T-helper 2 cell treated with Interferon-gamma antibody and Interleukin-4, amounts not matched to agents 5 μg/mL and 100 μg/mL, for 36 hours (primary cell): ENCODE results near the gene NBEA.

ENCODE experiments used
- DNase-seq: peaks from one replicate; pipeline ENCODE4 v3.0.0; 2021; ENCODE audit warnings: low spot score
- H3K27ac Mint-ChIP-seq: one replicate; pipeline ENCODE4 v1.8.0; 2021; ENCODE audit warnings: mild to moderate bottlenecking, mixed read lengths
- H3K27me3 Mint-ChIP-seq: one replicate; pipeline ENCODE4 v1.8.0; 2021; ENCODE audit warnings: low read depth, mixed read lengths
- H3K36me3 Mint-ChIP-seq: one replicate; pipeline ENCODE4 v1.8.0; 2021; ENCODE audit warnings: low read depth, mixed read lengths
- H3K4me1 Mint-ChIP-seq: one replicate; pipeline ENCODE4 v1.8.0; 2021; ENCODE audit warnings: low read depth, mixed read lengths
- H3K4me3 Mint-ChIP-seq: one replicate; pipeline ENCODE4 v1.8.0; 2022; ENCODE audit warnings: mild to moderate bottlenecking, moderate library complexity, mixed read lengths
- H3K9me3 Mint-ChIP-seq: one replicate; pipeline ENCODE4 v1.8.0; 2021; ENCODE audit warnings: mixed read lengths

The NBEA gene

DNA sequence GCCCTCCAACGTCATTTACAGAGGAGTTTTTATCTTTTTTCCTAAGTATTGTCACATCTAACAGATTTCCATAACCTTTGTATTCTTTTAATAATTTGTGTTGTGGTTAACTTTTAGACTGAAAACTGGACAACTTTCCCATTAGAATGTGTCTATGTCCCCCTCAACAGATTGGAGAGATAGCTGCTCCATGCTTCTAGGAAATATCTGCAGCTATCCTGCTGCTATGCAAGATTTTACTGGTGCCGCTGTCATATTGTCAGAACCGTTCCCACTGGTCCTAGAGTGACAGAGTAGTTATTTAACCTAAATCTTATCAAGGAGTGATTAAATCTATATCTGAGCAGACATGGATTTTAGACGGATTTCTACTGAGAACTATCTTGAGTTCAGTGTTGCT, 404.4 kb downstream of the NBEA start:
- Mint-ChIP-seq H3K27ac (no peak overlapping the region), H3K27me3 (no peaks in the 10 kb centered on the region), H3K4me3 (no peak overlapping the region), H3K4me1 (no peaks in the 10 kb centered on the region), H3K36me3 (no peaks in the 10 kb centered on the region), H3K9me3 (no peaks in the 10 kb centered on the region)
- DNase-seq = no peak

DNA sequence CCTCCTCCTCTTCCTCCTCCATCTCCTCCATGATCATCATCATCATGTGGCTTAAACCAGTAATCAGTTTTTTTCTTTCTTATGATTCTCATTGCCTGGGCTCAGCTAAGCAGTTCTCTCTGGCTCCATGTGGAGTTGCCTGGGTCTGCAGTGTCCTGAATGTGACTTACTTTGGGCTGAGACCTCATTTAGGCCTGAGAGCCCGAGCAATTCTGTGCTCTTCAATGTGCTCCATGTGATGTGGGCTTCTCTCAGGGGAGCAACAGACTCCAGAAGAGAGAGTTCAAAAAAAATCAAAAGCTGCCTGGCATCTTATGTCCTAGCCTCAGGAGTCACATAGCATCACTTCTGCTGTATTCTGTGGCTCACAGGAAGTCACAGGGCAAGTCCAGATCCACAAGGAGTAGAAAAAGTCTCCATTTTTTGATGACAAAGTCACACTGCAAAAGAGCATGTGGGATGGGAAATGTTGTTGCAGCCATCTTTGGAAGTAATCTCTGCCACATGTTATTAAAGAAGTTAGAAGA, 405.7 kb downstream of the NBEA start:
- no peaks in the 10 kb centered on the region for H3K9me3 Mint-ChIP-seq

DNA sequence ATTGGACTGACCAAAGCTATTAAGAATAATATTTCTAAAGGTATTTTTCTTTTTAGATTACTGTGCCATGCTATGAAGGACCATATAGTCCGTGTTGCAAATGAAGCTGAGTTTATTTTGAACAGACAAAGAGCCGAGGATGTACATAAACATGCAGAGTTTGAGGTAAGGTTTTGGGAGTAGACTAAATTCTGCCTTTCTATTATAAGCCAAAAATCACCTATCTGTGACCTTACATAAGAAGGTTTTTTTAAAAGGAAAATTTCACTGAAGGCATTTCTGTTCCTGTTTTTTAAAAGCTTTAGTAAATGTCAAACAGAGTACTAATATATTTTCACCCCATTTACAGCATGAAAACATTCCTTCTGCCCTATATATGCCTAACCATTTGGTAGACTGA, 407.0 kb downstream of the NBEA start:
- Mint-ChIP-seq H3K4me1 (no peaks in the 10 kb centered on the region), H3K36me3 (no peaks in the 10 kb centered on the region), H3K27me3 (no peaks in the 10 kb centered on the region), H3K4me3 (no peak overlapping the region), H3K27ac (no peak overlapping the region), H3K9me3 (no peaks in the 10 kb centered on the region)
- no peak for DNase-seq

More for the DNA sequence above, 405.7 kb downstream of the NBEA start:
- H3K27ac Mint-ChIP-seq = no peak overlapping the region
- H3K36me3 Mint-ChIP-seq = no peaks in the 10 kb centered on the region
- no peak overlapping the region for H3K4me3 Mint-ChIP-seq
- no peaks in the 10 kb centered on the region for H3K4me1 Mint-ChIP-seq
- H3K27me3 Mint-ChIP-seq = no peaks in the 10 kb centered on the region
- no peak for DNase-seq

DNA sequence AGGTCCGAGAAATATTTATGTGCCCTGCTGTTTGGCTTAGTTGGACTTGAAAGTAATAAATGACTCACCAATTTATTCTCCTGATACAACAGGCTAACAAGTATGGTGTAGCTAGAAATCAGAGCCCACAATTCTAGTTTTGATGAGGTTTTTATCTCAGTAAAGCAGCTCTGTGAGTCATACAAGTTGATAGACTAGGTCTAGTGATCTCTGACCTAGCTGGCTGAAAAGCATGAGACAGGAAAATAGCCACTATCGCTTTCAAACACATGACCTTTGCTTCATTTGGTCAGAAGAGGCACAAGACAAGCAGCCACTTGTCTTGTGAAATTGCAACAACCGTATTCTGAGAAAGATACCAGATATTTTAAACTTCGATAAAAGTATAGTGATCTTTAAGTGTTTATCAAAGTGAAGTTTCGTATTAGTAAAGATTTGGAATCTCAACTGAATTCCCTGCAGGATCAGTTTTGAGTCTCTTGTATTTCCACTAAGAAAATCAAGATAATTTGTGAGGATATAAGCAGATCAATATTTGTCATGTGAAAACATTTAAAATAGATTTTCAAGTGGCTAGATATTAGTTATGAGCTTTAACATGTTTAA, 407.7 kb downstream of the NBEA start:
- Mint-ChIP-seq H3K36me3 (no peaks in the 10 kb centered on the region), H3K4me3 (no peak overlapping the region), H3K9me3 (no peaks in the 10 kb centered on the region), H3K27ac (no peak overlapping the region), H3K27me3 (no peaks in the 10 kb centered on the region), H3K4me1 (no peaks in the 10 kb centered on the region)
- DNase-seq = no peak

DNA sequence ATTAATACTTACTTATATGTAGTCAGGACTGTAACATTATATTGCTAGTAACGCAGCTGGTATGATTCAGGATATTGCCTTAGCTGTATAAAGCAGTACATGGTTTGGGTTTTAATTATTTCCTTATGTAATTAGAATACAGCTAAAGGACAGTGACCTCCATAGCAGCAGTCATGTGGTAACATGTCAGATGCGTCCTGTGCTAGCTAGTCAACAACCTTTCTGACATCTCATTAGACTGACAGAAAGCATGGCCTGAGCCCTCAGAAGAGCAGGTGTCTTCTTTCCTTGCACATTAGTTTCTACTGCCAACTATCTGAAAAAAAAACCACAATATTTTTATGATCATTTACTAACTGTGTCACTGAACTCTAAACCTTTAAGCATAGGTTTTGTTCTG, 412.2 kb downstream of the NBEA start:
- Mint-ChIP-seq H3K36me3 (no peaks in the 10 kb centered on the region), H3K27me3 (no peaks in the 10 kb centered on the region), H3K4me1 (no peaks in the 10 kb centered on the region), H3K4me3 (no peak overlapping the region), H3K27ac (no peak overlapping the region), H3K9me3 (no peaks in the 10 kb centered on the region)
- DNase-seq = no peak

DNA sequence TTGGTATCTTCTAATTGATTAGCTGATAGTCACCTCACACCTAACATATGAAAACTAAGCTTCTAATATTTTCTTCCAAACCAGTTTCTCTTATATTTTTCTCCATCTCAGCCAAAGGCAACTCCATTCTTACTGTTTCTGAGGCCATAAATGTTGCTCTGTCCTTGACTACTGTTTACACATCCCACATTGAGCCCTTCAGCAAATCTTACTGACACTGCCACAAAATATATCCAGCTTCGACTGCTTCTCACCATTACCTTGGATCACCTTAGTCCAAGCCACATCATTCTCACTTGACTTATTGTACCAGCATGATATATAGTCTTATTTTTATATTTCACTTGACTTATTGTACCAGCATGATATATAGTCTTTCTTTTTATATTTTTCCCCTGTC, 412.8 kb downstream of the NBEA start:
- no peaks in the 10 kb centered on the region for H3K9me3 Mint-ChIP-seq
- no peak for DNase-seq
- no peaks in the 10 kb centered on the region for H3K4me1 Mint-ChIP-seq
- H3K4me3 Mint-ChIP-seq = no peak overlapping the region
- H3K36me3 Mint-ChIP-seq = no peaks in the 10 kb centered on the region
- no peak overlapping the region for H3K27ac Mint-ChIP-seq
- no peaks in the 10 kb centered on the region for H3K27me3 Mint-ChIP-seq

DNA sequence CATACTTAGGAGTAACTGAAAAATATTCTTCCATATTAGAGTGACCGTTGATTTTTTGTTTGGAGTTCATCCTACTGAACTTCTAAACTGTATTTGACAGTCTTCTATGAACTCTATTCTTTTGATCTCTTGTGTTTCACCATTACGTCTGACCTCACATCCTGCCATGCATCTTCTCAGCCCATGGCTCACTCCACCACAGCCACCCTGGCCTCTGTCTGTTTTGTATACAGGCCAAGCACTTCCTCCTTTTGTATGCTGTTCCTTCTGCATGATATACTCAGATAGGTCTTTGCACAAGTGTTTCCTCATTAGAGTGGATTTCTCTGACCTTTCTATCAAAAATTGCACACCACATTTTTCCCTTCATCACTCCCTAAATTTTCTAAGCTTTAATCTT, 414.5 kb downstream of the NBEA start:
- no peaks in the 10 kb centered on the region for H3K9me3 Mint-ChIP-seq
- no peaks in the 10 kb centered on the region for H3K4me1 Mint-ChIP-seq
- no peaks in the 10 kb centered on the region for H3K36me3 Mint-ChIP-seq
- H3K27me3 Mint-ChIP-seq = no peaks in the 10 kb centered on the region
- no peak overlapping the region for H3K27ac Mint-ChIP-seq
- no peak overlapping the region for H3K4me3 Mint-ChIP-seq
- DNase-seq = no peak

DNA sequence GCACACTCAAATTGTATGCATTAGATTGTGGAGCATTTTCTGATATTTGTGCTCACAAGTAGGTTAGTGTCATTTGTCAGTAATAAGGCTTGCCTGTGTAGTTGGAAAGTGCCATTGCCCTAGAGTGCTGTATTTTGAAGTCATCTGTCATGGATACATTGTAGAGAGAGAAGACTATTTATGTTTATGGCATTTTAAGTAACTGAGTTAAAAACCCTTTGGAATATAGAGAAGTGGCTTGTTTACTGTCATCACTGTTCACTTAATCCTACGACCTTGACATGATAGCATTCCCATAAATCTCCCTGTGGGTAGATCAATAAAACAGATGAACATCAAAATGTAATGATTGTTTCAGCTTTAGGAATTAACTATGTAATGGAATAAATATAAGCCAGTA, 423.8 kb downstream of the NBEA start:
- H3K4me3 Mint-ChIP-seq = no peak overlapping the region
- H3K27ac Mint-ChIP-seq = no peak overlapping the region
- no peaks in the 10 kb centered on the region for H3K4me1 Mint-ChIP-seq
- no peak for DNase-seq
- H3K9me3 Mint-ChIP-seq = peaks cover 9% of the 10 kb centered on the region
- no peaks in the 10 kb centered on the region for H3K36me3 Mint-ChIP-seq
- no peaks in the 10 kb centered on the region for H3K27me3 Mint-ChIP-seq

DNA sequence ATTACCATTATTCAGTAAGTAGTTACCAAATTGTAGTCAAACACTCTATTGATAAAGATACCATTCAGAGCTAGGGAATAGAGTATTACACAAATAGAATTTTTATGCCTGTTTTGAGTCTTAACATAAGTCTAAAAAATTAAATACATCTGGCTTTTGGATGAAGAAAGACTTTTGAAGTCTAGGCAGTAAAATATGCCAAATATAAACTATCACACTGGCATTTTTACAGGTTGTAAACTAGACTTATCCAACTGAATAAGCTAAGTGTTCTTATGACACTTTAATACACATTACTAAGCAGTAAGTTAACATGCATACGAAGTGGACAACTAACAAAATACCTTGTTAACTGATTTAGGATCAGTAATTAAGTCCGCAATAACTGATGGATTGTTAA, 425.5 kb downstream of the NBEA start:
- DNase-seq = no peak
- no peaks in the 10 kb centered on the region for H3K4me1 Mint-ChIP-seq
- peaks cover 24% of the 10 kb centered on the region for H3K9me3 Mint-ChIP-seq
- no peak overlapping the region for H3K4me3 Mint-ChIP-seq
- H3K27me3 Mint-ChIP-seq = no peaks in the 10 kb centered on the region
- no peaks in the 10 kb centered on the region for H3K36me3 Mint-ChIP-seq
- no peak overlapping the region for H3K27ac Mint-ChIP-seq

DNA sequence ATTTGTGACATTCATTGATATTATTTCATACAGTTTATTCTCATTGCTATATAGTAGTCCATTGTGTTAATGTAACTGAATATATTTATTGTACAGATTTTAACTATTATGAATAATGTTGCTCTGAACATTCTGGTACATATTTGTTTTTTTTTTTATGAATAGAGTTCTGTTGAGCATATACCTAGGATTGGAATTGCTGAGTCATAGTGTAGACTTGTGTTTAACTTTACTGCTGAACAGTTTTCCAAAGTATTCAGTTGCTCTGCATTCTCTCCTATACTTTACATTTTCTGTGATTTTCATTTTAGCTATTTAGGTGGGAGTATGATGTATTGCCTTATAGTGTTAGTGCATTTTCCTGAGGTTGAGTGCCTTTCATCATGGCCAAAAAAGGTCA, 436.9 kb downstream of the NBEA start:
- Mint-ChIP-seq H3K27me3 (no peaks in the 10 kb centered on the region), H3K4me1 (no peaks in the 10 kb centered on the region), H3K9me3 (peaks cover 3% of the 10 kb centered on the region), H3K36me3 (no peaks in the 10 kb centered on the region), H3K27ac (no peak overlapping the region), H3K4me3 (no peak overlapping the region)
- no peak for DNase-seq

DNA sequence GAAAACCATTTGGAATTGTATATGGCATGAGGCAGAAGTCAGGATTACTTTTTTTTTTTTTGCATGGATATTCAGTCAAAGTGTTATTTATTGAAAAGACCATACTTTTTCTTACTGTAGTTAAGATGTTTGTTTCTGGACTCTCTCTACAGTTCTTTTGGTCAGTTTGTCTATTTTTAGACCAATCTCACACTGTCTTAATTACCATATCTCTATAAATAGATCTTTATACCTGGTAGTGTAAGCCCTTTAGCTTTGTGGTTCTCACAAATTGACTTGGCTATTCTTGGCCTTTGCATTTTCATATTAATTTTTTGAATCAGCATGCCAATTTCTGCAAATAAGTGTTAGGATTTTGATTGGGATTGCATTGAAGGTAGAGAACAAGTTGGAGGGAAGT, 437.6 kb downstream of the NBEA start:
- H3K27ac Mint-ChIP-seq = no peak overlapping the region
- no peaks in the 10 kb centered on the region for H3K4me1 Mint-ChIP-seq
- H3K36me3 Mint-ChIP-seq = no peaks in the 10 kb centered on the region
- no peaks in the 10 kb centered on the region for H3K9me3 Mint-ChIP-seq
- no peak for DNase-seq
- H3K4me3 Mint-ChIP-seq = no peak overlapping the region
- no peaks in the 10 kb centered on the region for H3K27me3 Mint-ChIP-seq

DNA sequence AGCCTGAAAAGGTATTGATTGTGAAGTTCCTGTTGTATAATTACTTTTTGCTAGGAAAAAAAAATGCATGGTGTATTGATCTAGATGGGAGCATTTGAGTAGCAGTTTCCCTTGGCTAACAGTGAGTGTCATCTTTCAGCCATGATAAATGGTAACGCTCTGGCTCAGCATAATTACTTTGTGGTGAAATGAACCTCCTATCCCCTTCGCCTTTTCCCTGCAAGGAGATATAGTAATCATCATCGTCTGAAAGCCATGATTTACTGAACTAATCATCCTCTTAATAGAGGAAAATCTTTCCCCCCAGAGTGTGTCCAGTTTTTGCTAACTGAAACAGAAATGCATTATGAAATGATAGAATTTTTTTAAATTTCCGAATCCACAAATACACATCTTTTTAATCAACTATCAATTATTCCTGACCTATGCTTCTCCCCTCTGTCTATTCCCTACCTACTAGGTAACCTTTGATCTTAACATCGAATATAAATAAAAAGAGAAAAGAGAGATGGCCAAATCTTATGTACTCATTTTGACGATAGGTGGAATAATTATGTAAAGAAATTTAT, 445.7 kb downstream of the NBEA start:
- H3K4me1 Mint-ChIP-seq = no peaks in the 10 kb centered on the region
- no peaks in the 10 kb centered on the region for H3K36me3 Mint-ChIP-seq
- H3K4me3 Mint-ChIP-seq = no peak overlapping the region
- H3K9me3 Mint-ChIP-seq = no peaks in the 10 kb centered on the region
- H3K27ac Mint-ChIP-seq = no peak overlapping the region
- no peak for DNase-seq
- H3K27me3 Mint-ChIP-seq = no peaks in the 10 kb centered on the region

DNA sequence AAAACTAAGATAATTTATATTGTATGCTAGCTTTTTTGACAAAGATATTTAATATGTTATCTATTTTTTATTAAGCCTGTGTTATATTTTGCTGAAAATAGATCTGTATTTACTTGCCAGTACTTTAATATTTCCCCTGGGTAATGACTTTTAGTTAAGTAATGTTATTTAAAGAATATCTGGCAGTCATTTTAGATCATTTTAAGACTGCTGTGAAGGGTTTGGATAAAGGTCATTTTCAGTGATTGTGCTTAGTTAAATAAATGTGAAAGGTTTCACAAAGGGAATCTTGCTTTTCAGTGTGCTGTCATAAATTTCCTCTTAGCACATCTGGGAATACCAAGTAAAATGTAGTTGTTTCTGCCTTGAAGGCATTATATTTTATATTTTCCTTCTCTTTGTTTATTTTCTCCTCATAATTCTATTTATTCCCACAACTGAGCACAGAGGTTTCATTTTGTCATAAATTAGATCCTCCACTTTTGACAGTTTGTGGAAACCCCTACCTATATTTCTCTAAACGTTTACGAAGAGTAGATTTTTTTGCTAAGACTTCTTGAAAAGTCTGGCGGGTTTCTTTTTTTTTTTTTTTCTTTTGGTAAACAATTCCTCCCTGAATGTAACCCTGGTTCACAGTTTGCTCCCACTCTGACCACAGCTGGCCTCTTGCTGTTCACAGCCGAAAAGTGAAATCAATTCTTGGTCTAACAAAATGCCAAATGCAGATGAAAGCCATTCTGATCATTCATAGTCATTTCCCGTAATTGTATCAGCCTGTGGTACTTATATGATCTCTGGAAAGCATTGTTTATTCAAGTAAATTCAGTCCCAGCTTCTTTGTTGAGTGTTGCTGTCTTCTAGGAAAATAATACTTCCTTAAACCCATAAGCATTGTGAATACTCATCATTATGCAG, 446.6 kb downstream of the NBEA start:
- Mint-ChIP-seq H3K36me3 (no peaks in the 10 kb centered on the region), H3K27me3 (no peaks in the 10 kb centered on the region), H3K27ac (no peak overlapping the region), H3K4me1 (no peaks in the 10 kb centered on the region), H3K4me3 (no peak overlapping the region), H3K9me3 (no peaks in the 10 kb centered on the region)
- no peak for DNase-seq

DNA sequence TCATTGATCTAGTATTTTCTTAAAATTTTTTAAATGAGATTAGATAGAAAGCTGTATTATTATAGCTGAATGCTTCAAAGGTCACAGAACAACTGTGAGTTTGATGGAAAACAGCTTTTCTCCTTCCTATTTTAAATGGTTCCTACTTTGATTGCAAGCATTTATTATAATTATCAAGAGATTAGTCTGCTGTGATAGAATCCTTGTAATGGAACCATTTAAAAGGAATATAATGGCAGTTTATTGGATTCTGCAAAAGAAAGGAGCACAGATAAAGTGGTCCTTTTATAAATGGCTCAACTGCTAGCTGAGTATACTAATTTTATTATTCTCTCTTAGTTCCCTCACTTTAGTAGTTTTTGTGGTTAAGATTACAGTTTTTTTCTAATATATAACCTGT, 447.5 kb downstream of the NBEA start:
- no peaks in the 10 kb centered on the region for H3K27me3 Mint-ChIP-seq
- no peaks in the 10 kb centered on the region for H3K36me3 Mint-ChIP-seq
- no peak overlapping the region for H3K27ac Mint-ChIP-seq
- no peak for DNase-seq
- no peak overlapping the region for H3K4me3 Mint-ChIP-seq
- no peaks in the 10 kb centered on the region for H3K4me1 Mint-ChIP-seq
- no peaks in the 10 kb centered on the region for H3K9me3 Mint-ChIP-seq
